Lung (tissue), 12 donors: ENCODE data around the gene EHMT1. TPM values are rescaled to one million over a fixed set of nuclear protein-coding genes. Genes with fewer than 3 reads are reported as not detected.
"Not testable (repeated sequence)": the region's sequence is repeated elsewhere in the genome, so short reads cannot be mapped to it uniquely, and the experiment has no call there.

Experiments used
- ATAC-seq: fragments of 200-7000 bp; cut with Tn5 transposase; one replicate; pipeline ENCODE4 v1.9.1; 2020; ENCODE audit warnings: moderate number of reproducible peaks; ENCODE audit not compliant: insufficient read depth, low FRiP score
- DNase-seq, 3 donors: peaks; one replicate each; pipeline ENCODE4 v3.0.0-alpha.2; 2013 to 2017
- H3K27ac ChIP-seq, 2 donors: one replicate each; pipeline ENCODE4 v1.5.1; 2013; ENCODE audit warnings: mild to moderate bottlenecking in 2 of 2, moderate library complexity in 2 of 2, control low read depth in 1 of 2, inconsistent platforms in 1 of 2, low read depth in 1 of 2, low read length in 1 of 2
- H3K27me3 ChIP-seq, 3 donors: one replicate each; pipeline ENCODE4 v1.5.1; 2013; ENCODE audit warnings: low read length in 2 of 3; ENCODE audit not compliant: control insufficient read depth in 3 of 3, insufficient read depth in 3 of 3
- H3K36me3 ChIP-seq, 4 donors: one replicate each; pipeline ENCODE4 v1.5.1; 2013; ENCODE audit warnings: low read length in 4 of 4, mild to moderate bottlenecking in 1 of 4, moderate library complexity in 1 of 4; ENCODE audit not compliant: control insufficient read depth in 4 of 4, insufficient read depth in 4 of 4
- H3K4me1 ChIP-seq, 5 donors: one replicate each; pipeline ENCODE4 v1.5.1; 2013; ENCODE audit warnings: low read length in 5 of 5, mild to moderate bottlenecking in 2 of 5, moderate library complexity in 1 of 5; ENCODE audit not compliant: control insufficient read depth in 5 of 5, insufficient read depth in 5 of 5
- H3K4me3 ChIP-seq: one replicate; pipeline ENCODE4 v1.5.1; 2013; ENCODE audit warnings: mild to moderate bottlenecking, control low read depth, moderate library complexity
- H3K9ac ChIP-seq, 2 donors: one replicate each; pipeline ENCODE4 v1.5.1; 2013; ENCODE audit warnings: low read length in 2 of 2, control low read depth in 1 of 2; ENCODE audit not compliant: insufficient read depth in 1 of 2
- H3K9me3 ChIP-seq, 4 donors: one replicate each; pipeline ENCODE4 v1.5.1; 2013; ENCODE audit warnings: low read length in 3 of 4, mild to moderate bottlenecking in 1 of 4, moderate library complexity in 1 of 4; ENCODE audit not compliant: control insufficient read depth in 4 of 4, insufficient read depth in 3 of 4
- CTCF ChIP-seq: IDR thresholded peaks from 2 replicates; pipeline ENCODE4 v1.5.1; 2012; ENCODE audit warnings: mild to moderate bottlenecking; ENCODE audit errors: control extremely low read depth, extremely low read depth
- WGBS, 2 donors: extraction: QIAGEN DNeasy Blood & Tissue Kit; methylation state at CpG; one replicate each; pipeline ENCODE4 v1.1.7; 2013; 5-methylcytosine and 5-hydroxymethylcytosine counted together
- polyA plus RNA-seq, 2 donors: library from polyadenylated mRNA; stranded (reverse); fragments of 200-250 nt; gene quantifications; one replicate each; pipeline ENCODE4 v1.2.1, GENCODE V29; 2013
- total RNA-seq, 2 donors: library from RNA; depleted of rRNA in 1 of 2; stranded (reverse); fragments of >200 nt in 1 of 2; gene quantifications; one replicate each; pipeline ENCODE4 v1.2.1, GENCODE V29; 2014 to 2021
- donor health status: control.
- donor health status: control.
- donor health status: Bipolar disorder and iron deficiency.
- donor health status: healthy.
- donor health status: DM: yes; HTN: yes; CAD: no.

Gene EHMT1
- total and polyA plus RNA-seq, 4 donors: 32.2 to 91.5 (median 58.1) TPM

GRCh38 chr9:137880976-137881530 is 262.2 kb downstream of the EHMT1 start:
- DNase-seq (no peak), ATAC-seq (no peak)
- Histone ChIP-seq H3K4me1 (peaks cover 0 to 9% (median 0%) of the 10 kb centered on the region in 5 donors), H3K9me3 (peaks cover 0 to 10% (median 0%) of the 10 kb centered on the region in 4 donors), H3K36me3 (no peaks in the 10 kb centered on the region), H3K9ac (no peak overlapping the region), H3K27ac (no peak overlapping the region), H3K4me3 (no peak overlapping the region), H3K27me3 (peaks cover 6 to 17% (median 9%) of the 10 kb centered on the region in 3 donors)
- WGBS, 2 donors: 78 to 88% methylated on average over 10 of the region's 10 CpGs
- TF ChIP-seq CTCF: no peak

GRCh38 chr9:137881591-137882505 is 263.0 kb downstream of the EHMT1 start:
- no peak for TF ChIP-seq CTCF
- WGBS, 2 donors: 70 to 83% methylated on average over 19 of the region's 19 CpGs
- Histone ChIP-seq H3K4me3 (no peak overlapping the region), H3K27me3 (peaks cover 0 to 17% (median 1%) of the 10 kb centered on the region in 3 donors), H3K36me3 (no peaks in the 10 kb centered on the region), H3K9me3 (peaks cover 0 to 5% (median 0%) of the 10 kb centered on the region in 4 donors), H3K27ac (no peak overlapping the region), H3K4me1 (peaks cover 0 to 9% (median 0%) of the 10 kb centered on the region in 5 donors), H3K9ac (no peak overlapping the region)
- DNase-seq (no peak), ATAC-seq (no peak)

- ATAC-seq (no peak), DNase-seq (no peak)
- Histone ChIP-seq H3K9me3 (peaks cover 0 to 4% (median 0%) of the 10 kb centered on the region in 4 donors), H3K27me3 (peaks cover 0 to 12% (median 0%) of the 10 kb centered on the region in 3 donors), H3K36me3 (no peaks in the 10 kb centered on the region), H3K4me3 (no peak overlapping the region), H3K9ac (no peak overlapping the region), H3K27ac (no peak overlapping the region), H3K4me1 (peaks cover 0 to 9% (median 0%) of the 10 kb centered on the region in 5 donors)
- WGBS, 2 donors: 87 to 92% methylated on average over 10 of the region's 10 CpGs
- no peak for TF ChIP-seq CTCF
These were observed 263.7 kb downstream of the EHMT1 start for GRCh38 chr9:137882506-137882821.

GRCh38 chr9:137883977-137884376 is 265.2 kb downstream of the EHMT1 start:
- not testable (repeated sequence) for H3K4me3 ChIP-seq, DNase-seq, H3K27ac ChIP-seq, H3K4me1 ChIP-seq, H3K9me3 ChIP-seq, H3K9ac ChIP-seq, ATAC-seq, H3K27me3 ChIP-seq, H3K36me3 ChIP-seq
- 80 to 96% methylated on average over 1 to 4 of the region's 6 CpGs for WGBS, 2 donors

- not testable (repeated sequence) for H3K36me3 ChIP-seq, DNase-seq, H3K4me1 ChIP-seq, H3K4me3 ChIP-seq, ATAC-seq, H3K27ac ChIP-seq, H3K9me3 ChIP-seq, H3K27me3 ChIP-seq, H3K9ac ChIP-seq
- 26% methylated on average over 5 of the region's 7 CpGs for WGBS, 2 donors
These were observed 265.7 kb downstream of the EHMT1 start for GRCh38 chr9:137884547-137884946.

- not testable (repeated sequence) for H3K9me3 ChIP-seq, H3K27me3 ChIP-seq, H3K36me3 ChIP-seq, H3K4me1 ChIP-seq, H3K4me3 ChIP-seq, ATAC-seq, H3K9ac ChIP-seq, H3K27ac ChIP-seq, DNase-seq
- 84 to 90% methylated on average over 8 to 10 of the region's 12 CpGs for WGBS, 2 donors
These were observed 266.3 kb downstream of the EHMT1 start for GRCh38 chr9:137885121-137885520.
